ENCODE results near the gene TSPAN4. TPM values are rescaled to one million over a fixed set of nuclear protein-coding genes. Genes with fewer than 3 reads are reported as not detected.
A peak's percentile ranks its signal among the peaks of the same experiment; 100 is the strongest.

Gene TSPAN4
- total and polyA plus RNA-seq, 2 of the 13 experiments (the other 11 are each of a cell fraction or from before 2014, with no cell fraction given), result 31.7 to 68.3 TPM

DNA sequence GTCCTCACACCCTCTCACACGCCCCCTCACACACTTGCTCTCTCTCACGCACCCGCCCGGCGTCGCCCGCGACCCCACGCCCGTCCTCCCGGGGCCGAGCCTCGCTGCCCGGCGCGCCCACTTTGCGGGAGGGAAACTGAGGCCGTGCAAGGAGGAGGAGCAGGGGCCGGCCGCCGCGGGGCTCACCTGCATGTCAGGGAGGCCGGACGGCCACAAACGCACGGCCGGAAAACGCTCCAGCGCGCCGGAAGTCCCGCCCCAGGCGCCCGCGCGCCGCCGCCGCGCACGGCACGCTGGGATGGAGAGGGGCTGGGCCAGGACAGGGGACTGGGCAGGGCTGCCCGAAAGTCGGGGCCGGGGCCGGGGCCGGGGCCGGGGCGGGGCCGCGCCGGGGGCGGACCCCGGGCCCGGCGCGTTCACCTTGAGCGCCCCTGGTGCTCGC lies 68.0 kb downstream of the TSPAN4 start, which contains the start of gene CHID1 (continued):
- TF ChIP-seq, protein P1, sequence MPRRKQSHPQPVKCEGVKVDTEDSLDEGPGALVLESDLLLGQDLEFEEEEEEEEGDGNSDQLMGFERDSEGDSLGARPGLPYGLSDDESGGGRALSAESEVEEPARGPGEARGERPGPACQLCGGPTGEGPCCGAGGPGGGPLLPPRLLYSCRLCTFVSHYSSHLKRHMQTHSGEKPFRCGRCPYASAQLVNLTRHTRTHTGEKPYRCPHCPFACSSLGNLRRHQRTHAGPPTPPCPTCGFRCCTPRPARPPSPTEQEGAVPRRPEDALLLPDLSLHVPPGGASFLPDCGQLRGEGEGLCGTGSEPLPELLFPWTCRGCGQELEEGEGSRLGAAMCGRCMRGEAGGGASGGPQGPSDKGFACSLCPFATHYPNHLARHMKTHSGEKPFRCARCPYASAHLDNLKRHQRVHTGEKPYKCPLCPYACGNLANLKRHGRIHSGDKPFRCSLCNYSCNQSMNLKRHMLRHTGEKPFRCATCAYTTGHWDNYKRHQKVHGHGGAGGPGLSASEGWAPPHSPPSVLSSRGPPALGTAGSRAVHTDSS (CRISPR knock-in tag; conservative IDR thresholded peaks at IDR 0.05), result no peak
- no peak for TF ChIP-seq HMG20B (CRISPR knock-in tag; conservative IDR thresholded peaks at IDR 0.05)
- TF ChIP-seq, protein P2, sequence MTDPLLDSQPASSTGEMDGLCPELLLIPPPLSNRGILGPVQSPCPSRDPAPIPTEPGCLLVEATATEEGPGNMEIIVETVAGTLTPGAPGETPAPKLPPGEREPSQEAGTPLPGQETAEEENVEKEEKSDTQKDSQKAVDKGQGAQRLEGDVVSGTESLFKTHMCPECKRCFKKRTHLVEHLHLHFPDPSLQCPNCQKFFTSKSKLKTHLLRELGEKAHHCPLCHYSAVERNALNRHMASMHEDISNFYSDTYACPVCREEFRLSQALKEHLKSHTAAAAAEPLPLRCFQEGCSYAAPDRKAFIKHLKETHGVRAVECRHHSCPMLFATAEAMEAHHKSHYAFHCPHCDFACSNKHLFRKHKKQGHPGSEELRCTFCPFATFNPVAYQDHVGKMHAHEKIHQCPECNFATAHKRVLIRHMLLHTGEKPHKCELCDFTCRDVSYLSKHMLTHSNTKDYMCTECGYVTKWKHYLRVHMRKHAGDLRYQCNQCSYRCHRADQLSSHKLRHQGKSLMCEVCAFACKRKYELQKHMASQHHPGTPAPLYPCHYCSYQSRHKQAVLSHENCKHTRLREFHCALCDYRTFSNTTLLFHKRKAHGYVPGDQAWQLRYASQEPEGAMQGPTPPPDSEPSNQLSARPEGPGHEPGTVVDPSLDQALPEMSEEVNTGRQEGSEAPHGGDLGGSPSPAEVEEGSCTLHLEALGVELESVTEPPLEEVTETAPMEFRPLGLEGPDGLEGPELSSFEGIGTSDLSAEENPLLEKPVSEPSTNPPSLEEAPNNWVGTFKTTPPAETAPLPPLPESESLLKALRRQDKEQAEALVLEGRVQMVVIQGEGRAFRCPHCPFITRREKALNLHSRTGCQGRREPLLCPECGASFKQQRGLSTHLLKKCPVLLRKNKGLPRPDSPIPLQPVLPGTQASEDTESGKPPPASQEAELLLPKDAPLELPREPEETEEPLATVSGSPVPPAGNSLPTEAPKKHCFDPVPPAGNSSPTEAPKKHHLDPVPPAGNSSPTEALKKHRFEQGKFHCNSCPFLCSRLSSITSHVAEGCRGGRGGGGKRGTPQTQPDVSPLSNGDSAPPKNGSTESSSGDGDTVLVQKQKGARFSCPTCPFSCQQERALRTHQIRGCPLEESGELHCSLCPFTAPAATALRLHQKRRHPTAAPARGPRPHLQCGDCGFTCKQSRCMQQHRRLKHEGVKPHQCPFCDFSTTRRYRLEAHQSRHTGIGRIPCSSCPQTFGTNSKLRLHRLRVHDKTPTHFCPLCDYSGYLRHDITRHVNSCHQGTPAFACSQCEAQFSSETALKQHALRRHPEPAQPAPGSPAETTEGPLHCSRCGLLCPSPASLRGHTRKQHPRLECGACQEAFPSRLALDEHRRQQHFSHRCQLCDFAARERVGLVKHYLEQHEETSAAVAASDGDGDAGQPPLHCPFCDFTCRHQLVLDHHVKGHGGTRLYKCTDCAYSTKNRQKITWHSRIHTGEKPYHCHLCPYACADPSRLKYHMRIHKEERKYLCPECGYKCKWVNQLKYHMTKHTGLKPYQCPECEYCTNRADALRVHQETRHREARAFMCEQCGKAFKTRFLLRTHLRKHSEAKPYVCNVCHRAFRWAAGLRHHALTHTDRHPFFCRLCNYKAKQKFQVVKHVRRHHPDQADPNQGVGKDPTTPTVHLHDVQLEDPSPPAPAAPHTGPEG (CRISPR knock-in tag; IDR thresholded peaks at IDR 0.05), result no peak
- no peak for TF ChIP-seq ZNF331 (CRISPR knock-in tag; IDR thresholded peaks at IDR 0.05)
- TF ChIP-seq YEATS4 (CRISPR knock-in tag; IDR thresholded peaks at IDR 0.05; ENCODE audit: borderline replicate concordance), result peak; percentile 62; the same call in 1 of the 2 replicates
- TF ChIP-seq, protein P3, sequence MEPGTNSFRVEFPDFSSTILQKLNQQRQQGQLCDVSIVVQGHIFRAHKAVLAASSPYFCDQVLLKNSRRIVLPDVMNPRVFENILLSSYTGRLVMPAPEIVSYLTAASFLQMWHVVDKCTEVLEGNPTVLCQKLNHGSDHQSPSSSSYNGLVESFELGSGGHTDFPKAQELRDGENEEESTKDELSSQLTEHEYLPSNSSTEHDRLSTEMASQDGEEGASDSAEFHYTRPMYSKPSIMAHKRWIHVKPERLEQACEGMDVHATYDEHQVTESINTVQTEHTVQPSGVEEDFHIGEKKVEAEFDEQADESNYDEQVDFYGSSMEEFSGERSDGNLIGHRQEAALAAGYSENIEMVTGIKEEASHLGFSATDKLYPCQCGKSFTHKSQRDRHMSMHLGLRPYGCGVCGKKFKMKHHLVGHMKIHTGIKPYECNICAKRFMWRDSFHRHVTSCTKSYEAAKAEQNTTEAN (CRISPR knock-in tag; conservative IDR thresholded peaks at IDR 0.05), result no peak
- TF ChIP-seq MTA3 (CRISPR knock-in tag; IDR thresholded peaks at IDR 0.05), result no peak
- TF ChIP-seq, protein P4, sequence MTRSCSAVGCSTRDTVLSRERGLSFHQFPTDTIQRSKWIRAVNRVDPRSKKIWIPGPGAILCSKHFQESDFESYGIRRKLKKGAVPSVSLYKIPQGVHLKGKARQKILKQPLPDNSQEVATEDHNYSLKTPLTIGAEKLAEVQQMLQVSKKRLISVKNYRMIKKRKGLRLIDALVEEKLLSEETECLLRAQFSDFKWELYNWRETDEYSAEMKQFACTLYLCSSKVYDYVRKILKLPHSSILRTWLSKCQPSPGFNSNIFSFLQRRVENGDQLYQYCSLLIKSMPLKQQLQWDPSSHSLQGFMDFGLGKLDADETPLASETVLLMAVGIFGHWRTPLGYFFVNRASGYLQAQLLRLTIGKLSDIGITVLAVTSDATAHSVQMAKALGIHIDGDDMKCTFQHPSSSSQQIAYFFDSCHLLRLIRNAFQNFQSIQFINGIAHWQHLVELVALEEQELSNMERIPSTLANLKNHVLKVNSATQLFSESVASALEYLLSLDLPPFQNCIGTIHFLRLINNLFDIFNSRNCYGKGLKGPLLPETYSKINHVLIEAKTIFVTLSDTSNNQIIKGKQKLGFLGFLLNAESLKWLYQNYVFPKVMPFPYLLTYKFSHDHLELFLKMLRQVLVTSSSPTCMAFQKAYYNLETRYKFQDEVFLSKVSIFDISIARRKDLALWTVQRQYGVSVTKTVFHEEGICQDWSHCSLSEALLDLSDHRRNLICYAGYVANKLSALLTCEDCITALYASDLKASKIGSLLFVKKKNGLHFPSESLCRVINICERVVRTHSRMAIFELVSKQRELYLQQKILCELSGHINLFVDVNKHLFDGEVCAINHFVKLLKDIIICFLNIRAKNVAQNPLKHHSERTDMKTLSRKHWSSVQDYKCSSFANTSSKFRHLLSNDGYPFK (CRISPR knock-in tag; IDR thresholded peaks at IDR 0.05; ENCODE audit: borderline replicate concordance), result no peak
- TF ChIP-seq CBFB (CRISPR knock-in tag; IDR thresholded peaks at IDR 0.05), result peak; percentile 27
- TF ChIP-seq, protein P5, sequence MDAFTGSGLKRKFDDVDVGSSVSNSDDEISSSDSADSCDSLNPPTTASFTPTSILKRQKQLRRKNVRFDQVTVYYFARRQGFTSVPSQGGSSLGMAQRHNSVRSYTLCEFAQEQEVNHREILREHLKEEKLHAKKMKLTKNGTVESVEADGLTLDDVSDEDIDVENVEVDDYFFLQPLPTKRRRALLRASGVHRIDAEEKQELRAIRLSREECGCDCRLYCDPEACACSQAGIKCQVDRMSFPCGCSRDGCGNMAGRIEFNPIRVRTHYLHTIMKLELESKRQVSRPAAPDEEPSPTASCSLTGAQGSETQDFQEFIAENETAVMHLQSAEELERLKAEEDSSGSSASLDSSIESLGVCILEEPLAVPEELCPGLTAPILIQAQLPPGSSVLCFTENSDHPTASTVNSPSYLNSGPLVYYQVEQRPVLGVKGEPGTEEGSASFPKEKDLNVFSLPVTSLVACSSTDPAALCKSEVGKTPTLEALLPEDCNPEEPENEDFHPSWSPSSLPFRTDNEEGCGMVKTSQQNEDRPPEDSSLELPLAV (CRISPR knock-in tag; conservative IDR thresholded peaks at IDR 0.05; ENCODE audit: low read depth), result no peak
- TF ChIP-seq, protein P6, sequence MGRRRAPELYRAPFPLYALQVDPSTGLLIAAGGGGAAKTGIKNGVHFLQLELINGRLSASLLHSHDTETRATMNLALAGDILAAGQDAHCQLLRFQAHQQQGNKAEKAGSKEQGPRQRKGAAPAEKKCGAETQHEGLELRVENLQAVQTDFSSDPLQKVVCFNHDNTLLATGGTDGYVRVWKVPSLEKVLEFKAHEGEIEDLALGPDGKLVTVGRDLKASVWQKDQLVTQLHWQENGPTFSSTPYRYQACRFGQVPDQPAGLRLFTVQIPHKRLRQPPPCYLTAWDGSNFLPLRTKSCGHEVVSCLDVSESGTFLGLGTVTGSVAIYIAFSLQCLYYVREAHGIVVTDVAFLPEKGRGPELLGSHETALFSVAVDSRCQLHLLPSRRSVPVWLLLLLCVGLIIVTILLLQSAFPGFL (CRISPR knock-in tag; IDR thresholded peaks at IDR 0.05), result no peak
- no peak for TF ChIP-seq SATB2 (CRISPR knock-in tag; IDR thresholded peaks at IDR 0.05)
- TF ChIP-seq GPN1 (CRISPR knock-in tag; IDR thresholded peaks at IDR 0.05; ENCODE audit: borderline replicate concordance), result no peak
